ENCODE measurements around the gene HSD17B11.
"Not testable (repeated sequence)": the region's sequence is repeated elsewhere in the genome, so short reads cannot be mapped to it uniquely, and the experiment has no call there.

HSD17B11 gene

GRCh38 chr4:87354168-87355102 is 36.6 kb downstream of the HSD17B11 start:
- no peak for DNase-seq

GRCh38 chr4:87353592-87353991 is 37.4 kb downstream of the HSD17B11 start:
- DNase-seq = peak; percentile 23

GRCh38 chr4:87345139-87345538 is 45.8 kb downstream of the HSD17B11 start:
- DNase-seq = no peak

- no peak for DNase-seq
Measured at GRCh38 chr4:87342872-87343271, 48.1 kb downstream of the HSD17B11 start.

- DNase-seq = not testable (repeated sequence)
Measured at GRCh38 chr4:87341954-87342635, 48.9 kb downstream of the HSD17B11 start.

- DNase-seq = no peak
Measured at GRCh38 chr4:87339440-87339839, 51.5 kb downstream of the HSD17B11 start.

- no peak for DNase-seq
Measured at GRCh38 chr4:87337361-87337760, 53.6 kb downstream of the HSD17B11 start.

GRCh38 chr4:87333267-87333666 is 57.7 kb downstream of the HSD17B11 start:
- no peak for DNase-seq

GRCh38 chr4:87330761-87331160 is 60.2 kb downstream of the HSD17B11 start:
- no peak for DNase-seq

GRCh38 chr4:87327136-87327535 is 63.9 kb downstream of the HSD17B11 start:
- no peak for DNase-seq

GRCh38 chr4:87326460-87326859 is 64.5 kb downstream of the HSD17B11 start:
- no peak for DNase-seq

GRCh38 chr4:87322754-87323153 is 68.2 kb downstream of the HSD17B11 start, which contains the start of gene HSD17B13:
HSD17B13 (minus strand) TSS chr4:87322882; CDS start chr4:87322841, 41 bp downstream.
- no peak for DNase-seq

GRCh38 chr4:87321888-87322287 is 69.1 kb downstream of the HSD17B11 start:
- no peak for DNase-seq

GRCh38 chr4:87317527-87317926 is 73.5 kb downstream of the HSD17B11 start:
- no peak for DNase-seq

- DNase-seq = no peak
Measured at GRCh38 chr4:87316961-87317360, 74.0 kb downstream of the HSD17B11 start.

GRCh38 chr4:87315000-87315399 is 76.0 kb downstream of the HSD17B11 start:
- not testable (repeated sequence) for DNase-seq

- DNase-seq = no peak
Measured at GRCh38 chr4:87313756-87314155, 77.2 kb downstream of the HSD17B11 start.

GRCh38 chr4:87311684-87312083 is 79.3 kb downstream of the HSD17B11 start:
- no peak for DNase-seq

- DNase-seq = no peak
Measured at GRCh38 chr4:87310691-87311335, 80.2 kb downstream of the HSD17B11 start.

GRCh38 chr4:87309625-87310024 is 81.4 kb downstream of the HSD17B11 start:
- DNase-seq = no peak

- DNase-seq = no peak
Measured at GRCh38 chr4:87306056-87306455, 84.9 kb downstream of the HSD17B11 start.

GRCh38 chr4:87305562-87305961 is 85.4 kb downstream of the HSD17B11 start:
- no peak for DNase-seq

- DNase-seq = no peak
Measured at GRCh38 chr4:87304745-87305432, 86.1 kb downstream of the HSD17B11 start.
